Rectal smooth muscle tissue (tissue), 1 donor: ENCODE data around the gene ZNF425.
"Not testable (repeated sequence)": the region's sequence is repeated elsewhere in the genome, so short reads cannot be mapped to it uniquely, and the experiment has no call there.

ENCODE experiments used
- H3K27ac ChIP-seq: one replicate; pipeline ENCODE4 v1.7.0; 2013; ENCODE audit warnings: low read depth, low read length, inconsistent platforms
- H3K27me3 ChIP-seq: one replicate; pipeline ENCODE4 v1.7.0; 2013; ENCODE audit warnings: low read length; ENCODE audit not compliant: control insufficient read depth, insufficient read depth
- H3K36me3 ChIP-seq: one replicate; pipeline ENCODE4 v1.7.0; 2013; ENCODE audit warnings: low read length; ENCODE audit not compliant: control insufficient read depth, insufficient read depth
- H3K4me1 ChIP-seq: one replicate; pipeline ENCODE4 v1.7.0; 2013; ENCODE audit warnings: low read length; ENCODE audit not compliant: control insufficient read depth, insufficient read depth
- H3K4me3 ChIP-seq: one replicate; pipeline ENCODE4 v1.7.0; 2013; ENCODE audit warnings: low read length
- H3K9ac ChIP-seq: one replicate; pipeline ENCODE4 v1.7.0; 2013; ENCODE audit warnings: low read length

Gene ZNF425

GRCh38 chr7:149147752-149148653 is 21.9 kb upstream of the ZNF425 start:
- peak overlapping the region; percentile 81 for H3K4me3 ChIP-seq
- H3K36me3 ChIP-seq: no peaks in the 10 kb centered on the region
- H3K9ac ChIP-seq: peak overlapping the region; percentile 62
- peak overlapping the region; percentile 87 for H3K27ac ChIP-seq
- H3K27me3 ChIP-seq: no peaks in the 10 kb centered on the region
- H3K4me1 ChIP-seq: peaks cover 4% of the 10 kb centered on the region

GRCh38 chr7:149147072-149147751 is 21.1 kb upstream of the ZNF425 start, which contains the start of gene ZNF398:
Gene ZNF398, plus strand, starts transcription at chr7:149147453. Its CDS starts 290 bp downstream, at chr7:149147743.
- H3K4me3 ChIP-seq: peak within 1 kb of the TSS; percentile 81
- H3K4me1 ChIP-seq: peaks cover 4% of the 10 kb centered on the region
- peak within 1 kb of the TSS; percentile 87 for H3K27ac ChIP-seq
- H3K27me3 ChIP-seq: no peaks in the 10 kb centered on the region
- H3K9ac ChIP-seq: peak within 1 kb of the TSS; percentile 62
- no peaks in the 10 kb centered on the region for H3K36me3 ChIP-seq

GRCh38 chr7:149145031-149145845 is 19.1 kb upstream of the ZNF425 start:
- Histone ChIP-seq H3K9ac (no peak overlapping the region), H3K27me3 (no peaks in the 10 kb centered on the region), H3K4me3 (no peak overlapping the region), H3K4me1 (peaks cover 4% of the 10 kb centered on the region), H3K36me3 (no peaks in the 10 kb centered on the region), H3K27ac (no peak overlapping the region)

DNA sequence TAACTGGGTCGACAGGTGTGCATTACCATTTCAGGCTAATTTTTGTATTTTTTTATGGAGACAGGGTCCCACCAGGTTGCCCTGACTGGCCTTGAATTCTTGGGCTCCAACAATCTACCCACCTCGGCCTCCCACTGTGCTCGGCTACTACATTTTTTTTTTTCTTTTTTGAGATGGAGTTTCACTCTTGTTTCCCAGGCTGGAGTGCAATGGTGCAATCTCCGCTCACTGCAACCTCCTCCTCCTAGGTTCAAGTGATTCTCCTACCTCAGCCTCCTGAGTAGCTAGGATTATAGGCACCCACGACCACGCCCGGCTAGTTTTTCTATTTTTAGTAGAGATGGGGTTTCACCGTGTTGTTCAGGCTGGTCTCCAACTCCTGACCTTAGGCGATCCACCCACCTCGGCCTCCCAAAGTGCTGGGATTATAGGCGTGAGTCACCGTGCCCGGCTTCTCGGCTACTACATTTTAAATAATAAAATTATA is 18.4 kb upstream of the ZNF425 start:
- H3K27ac ChIP-seq, H3K4me1 ChIP-seq, H3K4me3 ChIP-seq, H3K27me3 ChIP-seq, H3K36me3 ChIP-seq, H3K9ac ChIP-seq: not testable (repeated sequence)

DNA sequence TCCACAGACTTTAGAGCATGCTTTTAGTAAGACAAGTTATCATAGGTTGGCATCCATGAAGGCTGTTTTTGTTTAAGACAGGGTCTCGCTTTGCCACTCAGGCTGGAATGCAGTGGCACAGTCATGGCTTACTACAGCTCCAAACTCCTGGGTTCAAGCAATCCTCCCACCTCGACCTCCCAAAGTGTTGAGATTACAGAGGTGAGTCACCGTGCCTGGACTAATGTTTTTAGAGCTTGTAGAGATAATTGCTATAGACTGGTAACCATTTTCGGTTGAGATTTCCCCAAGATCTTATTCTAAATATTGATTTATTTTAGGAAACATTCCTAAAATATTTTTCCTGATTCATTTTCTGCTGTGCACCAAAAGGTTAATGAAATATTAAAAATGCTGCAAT is 15.8 kb upstream of the ZNF425 start:
- Histone ChIP-seq H3K36me3 (no peaks in the 10 kb centered on the region), H3K4me3 (no peak overlapping the region), H3K4me1 (no peaks in the 10 kb centered on the region), H3K27ac (no peak overlapping the region), H3K9ac (no peak overlapping the region), H3K27me3 (no peaks in the 10 kb centered on the region)

- no peak overlapping the region for H3K9ac ChIP-seq
- H3K36me3 ChIP-seq: no peaks in the 10 kb centered on the region
- no peaks in the 10 kb centered on the region for H3K27me3 ChIP-seq
- H3K27ac ChIP-seq: no peak overlapping the region
- H3K4me1 ChIP-seq: no peaks in the 10 kb centered on the region
- no peak overlapping the region for H3K4me3 ChIP-seq
These were observed 14.7 kb upstream of the ZNF425 start for GRCh38 chr7:149140831-149141230.

- no peaks in the 10 kb centered on the region for H3K36me3 ChIP-seq
These were observed 10.0 kb upstream of the ZNF425 start for GRCh38 chr7:149136118-149136517.

DNA sequence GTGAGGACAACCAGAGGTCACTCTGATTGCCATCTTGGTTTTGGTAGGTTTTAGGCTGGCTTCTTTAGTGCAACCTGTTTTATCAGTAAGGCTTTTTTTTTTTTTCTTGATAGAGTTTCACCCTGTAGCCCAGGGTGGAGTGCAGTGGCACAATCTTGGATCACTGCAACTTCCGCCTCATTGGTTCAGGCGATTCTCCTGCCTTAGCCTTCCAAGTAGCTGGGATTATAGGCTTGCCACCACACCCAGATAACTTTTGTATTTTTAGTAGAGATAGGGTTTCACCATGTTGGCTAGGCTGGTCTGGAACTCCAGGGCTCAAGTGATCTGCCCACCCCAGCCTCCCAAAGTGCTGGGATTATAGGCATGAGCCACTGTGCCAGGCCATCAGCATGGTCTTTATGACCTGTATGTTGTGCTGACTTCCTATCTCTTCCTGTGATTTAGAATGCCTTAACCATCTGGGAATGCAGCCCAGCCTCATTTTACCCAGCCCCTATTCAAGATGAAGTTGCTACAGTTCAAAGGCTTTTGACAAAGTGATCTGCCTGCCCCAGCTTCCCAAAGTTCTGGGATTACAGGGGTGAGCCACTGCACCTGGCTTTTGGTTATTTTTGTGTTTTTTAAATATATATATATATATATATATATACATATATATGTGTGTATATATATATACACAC is 7.0 kb upstream of the ZNF425 start:
- H3K9ac ChIP-seq: no peak overlapping the region
- no peaks in the 10 kb centered on the region for H3K4me1 ChIP-seq
- H3K36me3 ChIP-seq: peaks cover 3% of the 10 kb centered on the region
- H3K27me3 ChIP-seq: no peaks in the 10 kb centered on the region
- no peak overlapping the region for H3K4me3 ChIP-seq
- H3K27ac ChIP-seq: no peak overlapping the region

More at GRCh38 chr7:149136118-149136517, 10.0 kb upstream of the ZNF425 start:
- no peak overlapping the region for H3K27ac ChIP-seq
- no peaks in the 10 kb centered on the region for H3K4me1 ChIP-seq
- H3K27me3 ChIP-seq: no peaks in the 10 kb centered on the region
- H3K4me3 ChIP-seq: no peak overlapping the region
- no peak overlapping the region for H3K9ac ChIP-seq

- Histone ChIP-seq H3K4me3 (no peak overlapping the region), H3K27me3 (no peaks in the 10 kb centered on the region), H3K9ac (no peak overlapping the region), H3K4me1 (no peaks in the 10 kb centered on the region), H3K27ac (no peak overlapping the region), H3K36me3 (peaks cover 3% of the 10 kb centered on the region)
These were observed 4.6 kb upstream of the ZNF425 start for GRCh38 chr7:149130572-149131198.

DNA sequence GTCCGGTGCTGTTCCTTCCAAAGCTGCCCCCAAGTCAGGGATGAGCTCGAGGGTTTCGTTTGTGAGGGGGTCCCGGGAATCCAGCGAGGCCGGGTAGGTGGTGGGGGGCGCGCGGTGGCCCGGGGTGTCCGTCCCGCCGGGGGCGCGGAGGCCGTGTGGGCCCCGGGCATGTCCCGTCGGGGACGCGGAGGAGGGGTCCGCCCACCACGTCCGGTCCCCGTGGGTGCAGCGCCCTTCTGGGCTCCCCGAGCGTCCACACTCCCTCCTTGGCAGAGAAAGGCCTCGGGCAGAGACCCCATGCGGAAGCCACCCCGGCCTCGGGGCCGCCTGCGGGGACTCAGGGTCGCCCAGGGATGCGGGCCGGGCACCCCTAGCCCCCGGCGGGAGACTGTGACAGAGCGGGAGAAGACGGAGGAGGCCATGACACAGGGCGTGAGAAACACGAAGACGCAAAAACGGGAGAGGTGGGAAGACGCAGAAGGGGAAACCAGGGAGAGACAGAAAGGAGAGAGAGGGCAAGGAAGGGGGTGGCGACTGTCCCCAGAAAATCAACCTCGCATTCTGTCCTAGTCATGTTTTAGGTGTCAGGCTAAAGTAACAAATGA is 640 bp upstream of the ZNF425 start:
- H3K27ac ChIP-seq: peak overlapping the region; percentile 96
- H3K9ac ChIP-seq: peak overlapping the region; percentile 99
- peaks cover 3% of the 10 kb centered on the region for H3K36me3 ChIP-seq
- H3K4me3 ChIP-seq: peak overlapping the region; percentile 100
- no peaks in the 10 kb centered on the region for H3K27me3 ChIP-seq
- peaks cover 5% of the 10 kb centered on the region for H3K4me1 ChIP-seq

- no peaks in the 10 kb centered on the region for H3K27me3 ChIP-seq
- H3K9ac ChIP-seq: peak overlapping the region; percentile 80
- peak overlapping the region; percentile 100 for H3K4me3 ChIP-seq
- H3K27ac ChIP-seq: peak overlapping the region; percentile 96
- H3K4me1 ChIP-seq: peaks cover 5% of the 10 kb centered on the region
- H3K36me3 ChIP-seq: no peaks in the 10 kb centered on the region
These were observed 798 bp downstream of the ZNF425 start for GRCh38 chr7:149125189-149125862.
